ENCODE data around the gene NUP88.
A peak's percentile ranks its signal among the peaks of the same experiment; 100 is the strongest.
"Not testable (repeated sequence)": the region's sequence is repeated elsewhere in the genome, so short reads cannot be mapped to it uniquely, and the experiment has no call there.

The NUP88 gene

GRCh38 chr17:5444209-5444608, 24.7 kb upstream of the NUP88 start:
- in situ Hi-C loops (cut with HindIII; ENCODE audit: low sequenced_read_pairs) = no loop called here
- TF ChIP-seq, protein P1, sequence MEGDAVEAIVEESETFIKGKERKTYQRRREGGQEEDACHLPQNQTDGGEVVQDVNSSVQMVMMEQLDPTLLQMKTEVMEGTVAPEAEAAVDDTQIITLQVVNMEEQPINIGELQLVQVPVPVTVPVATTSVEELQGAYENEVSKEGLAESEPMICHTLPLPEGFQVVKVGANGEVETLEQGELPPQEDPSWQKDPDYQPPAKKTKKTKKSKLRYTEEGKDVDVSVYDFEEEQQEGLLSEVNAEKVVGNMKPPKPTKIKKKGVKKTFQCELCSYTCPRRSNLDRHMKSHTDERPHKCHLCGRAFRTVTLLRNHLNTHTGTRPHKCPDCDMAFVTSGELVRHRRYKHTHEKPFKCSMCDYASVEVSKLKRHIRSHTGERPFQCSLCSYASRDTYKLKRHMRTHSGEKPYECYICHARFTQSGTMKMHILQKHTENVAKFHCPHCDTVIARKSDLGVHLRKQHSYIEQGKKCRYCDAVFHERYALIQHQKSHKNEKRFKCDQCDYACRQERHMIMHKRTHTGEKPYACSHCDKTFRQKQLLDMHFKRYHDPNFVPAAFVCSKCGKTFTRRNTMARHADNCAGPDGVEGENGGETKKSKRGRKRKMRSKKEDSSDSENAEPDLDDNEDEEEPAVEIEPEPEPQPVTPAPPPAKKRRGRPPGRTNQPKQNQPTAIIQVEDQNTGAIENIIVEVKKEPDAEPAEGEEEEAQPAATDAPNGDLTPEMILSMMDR (IDR thresholded peaks at IDR 0.05; ENCODE audit: low read depth, low read length) = no peak
- DNase-seq (ENCODE audit: low read depth, low spot score) = no peak
- H3K4me3 ChIP-seq (ENCODE audit: low read depth, low read length) = no peak overlapping the region

GRCh38 chr17:5443728-5444127, 24.3 kb upstream of the NUP88 start:
- in situ Hi-C loops (cut with HindIII; ENCODE audit: low sequenced_read_pairs) = no loop called here
- H3K4me3 ChIP-seq (ENCODE audit: low read depth, low read length) = no peak overlapping the region
- no peak for DNase-seq (ENCODE audit: low read depth, low spot score)
- TF ChIP-seq, protein P1 (IDR thresholded peaks at IDR 0.05; ENCODE audit: low read depth, low read length) = no peak

DNA sequence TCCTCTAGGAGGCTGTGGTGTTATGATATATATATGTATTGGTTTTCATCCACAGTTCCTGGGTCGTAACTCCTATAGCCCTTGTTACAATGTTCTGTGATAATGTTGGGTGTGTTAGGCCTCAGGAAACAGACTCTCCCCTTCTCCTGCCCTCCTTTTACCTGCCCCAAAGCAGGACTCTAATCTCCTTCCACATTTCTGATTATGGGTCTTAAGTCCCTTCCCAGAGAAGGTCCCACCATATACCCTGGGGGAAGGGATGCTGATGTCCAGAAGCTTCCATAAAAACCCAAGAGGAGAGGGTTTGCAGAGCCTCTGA, 19.9 kb upstream of the NUP88 start:
- TF ChIP-seq, protein P1 (IDR thresholded peaks at IDR 0.05; ENCODE audit: low read depth, low read length) = no peak
- peak overlapping the region; percentile 78 for H3K4me3 ChIP-seq (ENCODE audit: low read depth, low read length)
- no peak for DNase-seq (ENCODE audit: low read depth, low spot score)
- in situ Hi-C loops (cut with HindIII; ENCODE audit: low sequenced_read_pairs) = no loop called here

- H3K4me3 ChIP-seq (ENCODE audit: low read depth, low read length) = peak within 1 kb of the TSS; percentile 78
- DNase-seq (ENCODE audit: low read depth, low spot score) = peak; percentile 95
- in situ Hi-C loops (cut with HindIII; ENCODE audit: low sequenced_read_pairs) = no loop called here
- TF ChIP-seq, protein P1 (IDR thresholded peaks at IDR 0.05; ENCODE audit: low read depth, low read length) = peak; percentile 96
These were observed 19.4 kb upstream of the NUP88 start, which contains the start of gene C1QBP for GRCh38 chr17:5438716-5439445. Gene C1QBP (minus strand): TSS chr17:5439155. CDS start chr17:5439073, 82 bp downstream.

DNA sequence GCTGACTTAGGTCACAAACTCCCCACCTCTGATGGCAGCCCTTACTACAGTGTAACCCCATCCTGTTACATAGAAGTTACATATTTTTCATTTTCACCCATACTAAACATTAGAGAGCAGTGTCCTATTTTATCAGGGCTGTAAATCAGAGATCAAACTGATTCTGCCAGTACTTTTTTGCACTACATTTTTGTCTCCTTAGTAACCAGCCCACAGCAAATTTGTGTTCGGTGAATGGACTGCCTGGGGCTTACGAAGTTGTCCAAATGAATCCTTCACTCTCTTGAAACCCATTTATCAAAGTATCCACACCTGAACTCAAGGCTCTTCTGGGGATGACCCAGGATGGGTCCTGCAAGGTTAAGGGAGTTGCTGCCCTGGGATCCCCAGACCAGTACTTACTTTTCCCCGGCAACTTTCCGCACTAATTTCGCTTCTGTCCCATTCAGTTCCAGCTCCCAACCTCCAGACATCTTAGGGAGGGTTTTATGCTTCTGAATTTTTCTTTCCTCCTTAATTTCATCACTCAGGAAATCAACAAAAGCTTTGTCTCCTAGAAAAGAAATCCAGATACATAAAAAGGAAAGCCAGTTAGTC, 18.4 kb upstream of the NUP88 start:
- in situ Hi-C loops (cut with HindIII; ENCODE audit: low sequenced_read_pairs) = no loop called here
- H3K4me3 ChIP-seq (ENCODE audit: low read depth, low read length) = peak overlapping the region; percentile 78
- DNase-seq (ENCODE audit: low read depth, low spot score) = no peak
- TF ChIP-seq, protein P1 (IDR thresholded peaks at IDR 0.05; ENCODE audit: low read depth, low read length) = no peak

DNA sequence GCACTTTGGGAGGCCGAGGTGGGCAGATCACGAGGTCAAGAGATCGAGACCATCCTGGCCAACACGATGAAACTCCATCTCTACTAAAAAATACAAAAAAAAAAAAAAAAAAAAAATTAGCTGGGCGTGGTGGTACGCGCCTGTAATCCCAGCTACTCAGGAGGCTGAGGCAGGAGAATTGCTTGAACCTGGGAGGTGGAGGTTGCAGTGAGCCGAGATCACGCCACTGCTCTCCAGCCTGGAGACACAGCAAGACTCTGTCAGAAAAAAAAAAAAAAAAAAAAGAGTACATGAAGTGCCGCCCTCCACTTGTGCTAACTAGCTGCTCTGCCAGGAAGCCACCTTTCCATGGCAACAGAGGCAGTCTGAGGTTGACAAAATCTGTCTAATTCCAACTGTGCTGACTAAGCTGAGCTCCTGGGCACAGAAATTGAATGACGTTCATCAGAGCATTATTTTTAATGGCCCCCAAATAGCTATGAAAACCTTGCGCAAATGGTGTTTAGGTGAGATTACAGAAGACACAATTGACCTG, 16.4 kb upstream of the NUP88 start:
- in situ Hi-C loops (cut with HindIII; ENCODE audit: low sequenced_read_pairs); H3K4me3 ChIP-seq (ENCODE audit: low read depth, low read length): not testable (repeated sequence)
- DNase-seq (ENCODE audit: low read depth, low spot score) = peak; percentile 39

DNA sequence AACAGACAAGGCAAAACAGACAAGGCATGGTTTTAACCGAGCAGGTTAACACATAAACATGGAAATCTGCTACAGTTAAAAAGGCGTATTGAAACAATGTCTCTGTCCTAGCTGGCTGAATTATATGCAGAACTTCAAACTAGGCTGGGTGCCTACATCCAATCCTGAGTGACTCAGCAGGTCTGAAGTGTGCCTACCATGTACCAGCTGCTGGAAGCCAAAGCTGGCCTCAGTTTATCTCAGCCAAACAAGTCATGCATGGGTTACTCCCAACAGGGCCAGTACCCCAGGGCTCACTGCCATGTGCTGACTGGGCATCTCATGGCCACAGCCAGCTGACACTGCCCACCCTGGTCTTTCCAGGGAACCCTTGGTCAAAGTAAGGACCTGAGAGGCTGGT, 15.5 kb upstream of the NUP88 start:
- in situ Hi-C loops (cut with HindIII; ENCODE audit: low sequenced_read_pairs) = no loop called here

More for the DNA sequence above, 15.5 kb upstream of the NUP88 start:
- H3K4me3 ChIP-seq (ENCODE audit: low read depth, low read length) = no peak overlapping the region
- TF ChIP-seq, protein P1 (IDR thresholded peaks at IDR 0.05; ENCODE audit: low read depth, low read length) = no peak
- no peak for DNase-seq (ENCODE audit: low read depth, low spot score)

Data from astrocyte of the spinal cord (primary cell).